Hematopoietic multipotent progenitor cell (in vitro differentiated cells): ENCODE data around the gene JARID2. TPM values are rescaled to one million over a fixed set of nuclear protein-coding genes. Genes with fewer than 3 reads are reported as not detected.

Experiments used
- DNase-seq, 3 donors: peaks; one replicate each; pipeline ENCODE4 v3.0.0-alpha.2; 2011 to 2015; ENCODE audit warnings: low read depth in 2 of 3, low spot score in 2 of 3
- total RNA-seq: library from RNA; depleted of rRNA; stranded (reverse); fragments of >200 nt; gene quantifications from one replicate; pipeline ENCODE4 v1.2.3, GENCODE V29; 2012

JARID2 gene
- total RNA-seq, 1 donor: 43.4 TPM

DNA sequence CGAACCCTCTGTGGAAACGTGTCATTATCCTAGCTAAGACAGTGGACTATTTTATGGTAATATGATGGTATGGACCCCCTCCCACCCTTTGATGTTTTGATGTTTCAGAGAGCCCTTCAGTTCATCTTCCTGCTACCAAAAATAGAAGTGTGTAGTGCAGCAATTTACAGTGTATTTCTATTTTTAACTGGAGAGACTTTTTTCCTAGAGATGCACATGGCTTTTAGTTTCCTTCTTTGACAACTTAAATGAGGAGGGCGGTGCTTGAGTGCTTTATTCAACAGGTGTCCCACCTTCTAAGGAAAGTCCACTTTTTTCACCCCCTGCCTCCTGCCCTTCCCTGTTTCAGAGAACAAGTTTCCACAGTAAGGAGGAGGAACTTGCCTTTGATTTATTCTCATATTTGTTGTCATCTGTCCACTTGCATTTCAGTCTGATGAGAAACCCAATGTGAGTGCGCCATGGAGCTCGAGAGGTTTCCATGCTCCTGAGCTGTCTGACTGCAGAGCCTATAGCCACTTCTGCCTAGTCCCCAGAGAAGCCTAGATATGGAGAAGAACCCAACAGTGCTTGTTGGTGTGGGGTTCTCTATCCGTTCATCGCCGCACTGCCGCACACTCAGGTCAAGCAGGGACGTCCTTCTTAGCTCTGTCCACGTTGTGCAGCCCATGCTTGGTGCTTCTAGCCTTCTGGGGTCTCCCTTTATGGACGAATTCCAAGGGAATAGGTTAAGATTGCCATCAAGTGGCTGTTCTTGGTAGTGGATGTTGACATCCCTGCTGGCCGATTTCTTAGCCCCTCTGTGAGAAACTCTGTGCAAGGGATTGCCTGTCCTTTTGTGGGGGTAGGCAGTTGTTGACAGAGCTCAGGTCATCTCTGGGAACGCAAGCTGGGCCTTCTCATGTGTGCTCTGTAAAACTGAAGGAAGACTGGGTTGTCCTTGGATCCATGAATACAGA, 144.2 kb downstream of the JARID2 start:
- DNase-seq: peak in 2 of 3 donors; percentile 53 to 77

DNA sequence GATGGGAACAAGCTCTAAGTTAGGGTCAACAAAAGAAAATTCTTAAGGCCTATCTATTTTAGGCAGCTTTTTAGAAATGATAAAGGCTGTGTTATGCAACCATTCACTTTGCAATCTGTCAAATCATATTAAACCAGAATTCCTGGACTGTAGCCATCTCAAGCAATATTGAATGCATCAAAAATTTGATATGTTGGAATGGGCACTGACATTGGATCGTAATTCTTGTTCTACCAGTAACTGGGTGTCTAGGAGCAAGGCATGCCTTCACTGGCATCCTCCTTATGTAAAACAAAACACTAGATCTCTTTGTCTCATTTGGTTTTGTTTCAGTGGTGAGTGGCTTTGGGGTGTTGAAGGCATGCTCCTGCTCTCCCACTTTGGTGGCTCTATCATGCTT, 145.6 kb downstream of the JARID2 start:
- no peak for DNase-seq

- DNase-seq: no peak
Observed at GRCh38 chr6:15392182-15392581, 146.3 kb downstream of the JARID2 start.

DNA sequence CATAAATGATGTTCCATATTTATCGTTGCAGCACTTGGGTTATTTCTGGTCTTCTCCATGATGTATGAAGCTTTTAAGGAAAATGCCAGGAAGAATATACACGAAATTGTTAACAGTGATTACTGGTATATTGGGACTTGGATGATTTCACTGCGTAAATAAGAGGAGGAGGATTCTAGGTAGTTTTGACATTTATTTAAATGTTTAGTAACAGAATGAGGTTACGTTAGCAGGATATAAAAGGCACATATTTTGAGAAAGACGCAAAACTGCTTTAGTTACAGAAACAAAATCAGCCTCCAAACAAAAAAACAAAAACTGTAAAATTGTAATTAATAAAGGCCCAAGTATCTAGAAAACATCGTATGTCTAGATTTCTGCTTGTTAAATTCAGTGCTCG, 147.7 kb downstream of the JARID2 start:
- no peak for DNase-seq

- DNase-seq: no peak
Observed at GRCh38 chr6:15395087-15395486, 149.2 kb downstream of the JARID2 start.

DNA sequence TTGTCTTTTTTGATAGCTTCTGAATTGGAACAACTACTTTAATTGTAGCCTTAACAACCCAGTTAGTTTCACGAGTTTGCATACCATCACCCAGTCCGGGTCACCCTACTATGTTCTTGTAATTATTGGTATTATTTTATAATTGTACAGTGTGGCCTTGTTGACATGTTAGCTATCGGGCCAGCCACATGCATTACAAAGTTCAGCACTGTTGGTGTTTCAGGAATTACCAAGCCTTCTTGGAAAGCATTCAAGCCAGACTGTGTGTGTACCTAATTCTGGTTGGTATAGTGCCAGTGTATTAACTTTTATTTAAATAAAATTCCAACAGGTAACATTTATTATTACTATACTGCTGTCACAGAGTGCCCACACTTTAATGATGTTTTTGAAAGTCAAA, 150.9 kb downstream of the JARID2 start:
- no peak for DNase-seq

DNA sequence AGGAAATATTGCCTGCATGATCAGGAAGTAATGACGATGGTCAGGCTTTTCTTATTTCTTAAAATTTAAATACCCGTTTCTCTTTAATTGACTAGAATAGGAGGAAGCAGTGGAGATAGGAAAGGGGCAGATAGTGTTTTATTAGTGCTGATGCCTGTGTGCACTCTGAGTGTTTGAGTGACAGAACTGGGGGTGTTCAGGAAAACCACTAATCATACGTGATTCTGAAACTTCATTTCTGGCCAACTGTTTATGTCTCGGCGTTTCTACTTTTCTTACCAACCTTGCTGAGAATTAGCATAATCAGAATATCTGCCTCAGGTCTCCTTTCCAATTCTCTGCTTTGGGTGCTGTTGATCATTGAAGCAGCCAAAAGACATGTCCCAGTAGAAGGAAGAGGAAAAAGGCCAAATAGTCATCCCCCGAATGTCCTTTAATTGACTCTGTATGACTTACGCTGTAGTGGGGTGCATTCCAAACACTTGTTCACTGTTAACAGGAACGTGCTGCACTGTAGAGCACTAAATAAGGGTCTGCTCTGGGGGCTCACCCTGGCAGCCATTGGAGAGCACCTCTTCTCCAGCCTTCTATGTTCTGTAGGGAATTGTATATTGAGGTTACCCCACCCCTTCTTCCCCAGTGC, 152.9 kb downstream of the JARID2 start:
- DNase-seq: peak in 1 of 3 donors; percentile 57

DNA sequence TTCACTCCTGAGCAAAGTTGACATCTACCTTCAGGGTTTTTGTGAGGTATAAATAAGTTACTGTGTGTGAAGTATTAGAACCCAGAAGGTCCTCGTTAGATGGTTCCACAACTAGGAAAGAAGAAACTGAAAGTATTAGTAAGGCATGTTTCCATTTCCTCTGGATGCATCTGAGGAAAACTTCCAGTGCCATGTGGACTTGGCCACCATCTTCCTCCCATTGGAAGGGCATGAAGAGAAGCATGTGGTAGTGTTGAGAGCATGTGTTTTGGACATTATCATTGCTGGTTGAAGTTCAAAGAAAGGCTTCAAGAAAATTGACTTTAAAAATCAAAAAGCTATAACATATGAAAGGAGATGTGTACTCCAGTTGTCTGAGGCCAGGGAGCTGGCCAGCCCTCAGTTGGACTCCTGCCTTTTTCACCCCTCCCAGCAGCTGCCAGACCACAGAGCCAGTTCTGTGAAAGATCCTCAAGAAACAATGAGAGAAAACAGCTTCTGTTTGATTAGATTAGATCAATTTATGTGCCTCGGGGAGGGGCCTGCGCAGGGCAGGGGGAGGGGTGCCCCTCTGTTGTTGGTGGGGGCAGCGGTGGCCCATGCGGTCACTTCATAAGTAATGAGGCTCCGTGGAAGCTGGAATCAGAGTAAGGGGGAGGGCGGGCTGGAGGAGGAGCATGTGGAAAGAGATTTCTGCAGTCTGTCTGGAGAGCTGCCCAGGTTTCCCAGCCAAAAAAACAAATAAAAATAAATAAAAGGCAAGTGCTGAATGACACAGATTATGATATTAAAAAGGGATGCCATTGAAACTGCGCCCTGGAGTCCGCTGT, 154.0 kb downstream of the JARID2 start:
- DNase-seq: peak in 1 of 3 donors; percentile 61

GRCh38 chr6:15400572-15401004, 154.7 kb downstream of the JARID2 start:
- DNase-seq: no peak

DNA sequence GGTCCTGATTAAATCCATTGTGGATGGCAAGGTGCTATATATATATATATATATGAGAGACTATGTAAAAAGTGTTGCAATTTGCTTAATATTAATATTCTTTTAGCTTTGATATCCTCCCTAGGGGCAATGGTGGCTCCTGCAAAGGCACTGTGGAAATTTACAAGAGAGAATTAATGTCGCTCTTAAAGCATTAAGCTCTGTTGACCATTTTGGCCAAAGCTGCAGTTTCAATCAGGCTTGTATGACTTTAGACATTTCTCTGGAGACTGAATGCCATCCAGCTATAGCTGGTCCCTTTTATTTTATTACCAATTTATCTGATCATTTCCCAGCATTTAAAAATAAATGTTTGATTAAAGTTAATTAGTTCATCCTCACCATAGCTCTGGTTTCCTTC, 155.3 kb downstream of the JARID2 start:
- DNase-seq: no peak

- no peak for DNase-seq
Observed at GRCh38 chr6:15401769-15402250, 155.9 kb downstream of the JARID2 start.

DNA sequence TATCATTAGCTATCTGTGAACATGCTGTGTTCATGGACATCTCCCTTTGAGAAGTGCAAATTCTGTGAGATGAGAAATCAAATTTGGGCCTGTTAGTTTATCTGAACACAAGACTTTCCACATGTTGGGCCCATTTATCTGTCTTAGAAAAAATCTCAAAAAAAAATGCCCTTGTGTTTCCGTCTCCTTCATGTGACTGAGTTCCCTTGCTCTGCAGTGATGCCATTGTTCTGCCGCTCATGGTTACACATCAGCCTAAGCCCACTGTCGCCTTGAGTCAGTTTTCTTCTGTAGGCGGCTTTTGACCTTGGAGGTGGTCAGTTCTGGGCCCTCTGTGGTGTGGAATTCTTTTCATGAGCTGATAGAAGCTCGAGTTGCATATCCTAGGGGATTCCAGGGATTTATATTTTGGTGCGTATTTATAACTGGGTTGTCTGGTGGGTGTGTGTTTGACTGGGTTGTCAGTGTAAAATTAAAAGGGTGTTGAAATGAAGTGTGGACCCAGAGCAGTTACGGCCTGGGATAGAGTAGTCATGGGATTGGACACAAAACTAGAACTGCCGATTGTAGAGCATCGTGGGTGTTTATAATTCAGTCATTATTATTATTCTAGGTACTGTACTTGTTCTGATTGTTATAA, 156.7 kb downstream of the JARID2 start:
- DNase-seq: no peak

DNA sequence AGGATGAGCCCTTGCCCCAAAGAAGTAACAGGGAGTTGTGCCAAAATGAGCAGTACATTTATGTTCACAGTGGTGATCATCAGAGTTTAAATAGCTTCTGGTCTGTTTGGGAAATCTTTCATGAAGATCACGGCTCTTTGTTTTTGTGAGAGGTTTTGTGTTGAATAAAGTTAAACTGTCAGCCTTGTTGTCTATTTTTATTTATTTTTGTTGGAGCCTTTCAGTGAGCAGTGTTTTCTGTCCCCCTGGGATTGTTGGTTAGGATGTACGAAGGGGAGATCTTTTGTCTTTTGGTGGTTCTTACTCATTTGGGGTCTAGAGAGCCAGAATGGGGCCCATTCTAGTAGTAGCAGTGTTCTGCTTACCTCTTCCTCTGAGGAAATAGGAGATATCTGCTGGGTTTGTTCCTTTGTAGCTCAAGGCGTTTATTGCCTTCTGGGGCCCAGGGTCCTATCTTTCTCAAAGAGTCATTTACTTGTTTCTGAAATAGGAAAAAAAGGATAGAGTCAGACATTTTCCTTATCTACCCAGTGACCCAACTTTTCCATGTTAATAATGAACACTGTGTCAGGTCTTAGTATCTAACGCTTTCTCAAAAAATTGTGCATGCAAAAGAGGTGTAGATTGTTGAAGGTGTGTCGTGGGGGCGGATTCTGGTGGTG, 157.4 kb downstream of the JARID2 start:
- DNase-seq: no peak

GRCh38 chr6:15404685-15404980, 158.8 kb downstream of the JARID2 start:
- DNase-seq: no peak

DNA sequence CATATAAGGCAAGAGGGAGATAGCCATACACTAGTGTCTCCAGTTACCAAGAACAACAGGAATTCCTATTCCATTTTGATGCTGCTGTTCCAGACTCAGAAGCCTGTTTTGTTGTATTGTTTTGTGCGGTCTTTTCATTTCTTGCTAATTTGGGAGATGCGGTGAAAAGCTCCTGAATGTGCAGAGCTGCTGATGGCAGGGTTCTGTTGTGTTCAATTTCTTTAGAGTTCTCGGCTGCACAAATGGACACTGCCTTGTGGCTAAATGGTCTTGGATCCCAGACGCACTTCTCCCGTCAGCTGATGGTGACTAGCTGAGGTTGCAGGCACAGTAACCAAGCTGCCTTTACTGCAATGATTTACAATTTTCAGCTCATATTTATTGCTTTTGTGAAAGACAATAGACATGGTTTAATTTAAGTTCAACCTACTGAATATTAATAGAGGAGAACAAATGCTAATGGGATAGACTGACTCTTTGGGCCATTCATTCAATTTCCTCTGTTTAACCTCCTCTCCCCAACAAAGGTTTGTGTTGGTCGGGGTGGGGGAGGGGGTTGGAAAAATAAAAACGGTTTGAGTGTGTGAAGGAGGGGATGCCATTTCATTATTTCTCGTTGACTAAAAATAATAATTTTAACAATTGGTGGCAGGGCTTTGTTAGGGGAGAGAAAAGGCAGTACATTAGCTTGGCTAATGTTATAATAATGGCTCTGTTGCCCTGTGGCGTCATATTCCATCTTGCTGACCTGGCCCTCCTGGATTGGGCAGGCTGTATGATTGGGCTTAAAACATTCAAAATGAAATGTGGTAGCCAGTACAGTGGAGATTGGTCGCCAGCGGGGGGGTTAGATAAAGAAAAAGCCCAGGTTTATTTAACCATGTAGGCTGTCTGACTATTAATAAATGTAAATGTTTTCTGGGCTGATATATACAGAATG, 159.5 kb downstream of the JARID2 start:
- no peak for DNase-seq

DNA sequence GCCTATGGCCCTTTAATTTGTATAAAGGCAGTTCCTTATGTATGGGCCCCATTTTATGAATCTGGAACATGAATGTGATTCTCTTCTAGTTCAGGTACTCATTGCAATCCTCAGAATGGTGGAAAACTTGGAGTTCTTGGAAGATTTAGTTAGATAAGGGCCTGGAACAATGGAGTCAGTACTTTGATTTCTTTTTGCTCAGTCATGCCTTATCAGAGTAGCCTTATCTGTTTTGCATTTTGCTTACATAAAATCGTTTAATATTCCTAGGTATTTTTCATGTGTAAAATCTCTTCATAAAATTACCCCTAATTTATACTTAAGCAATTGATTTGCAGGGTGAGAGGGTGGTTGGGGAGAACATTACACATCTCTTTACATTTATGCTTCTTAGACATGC, 160.6 kb downstream of the JARID2 start:
- DNase-seq: no peak

GRCh38 chr6:15408008-15408407, 162.1 kb downstream of the JARID2 start:
- no peak for DNase-seq

DNA sequence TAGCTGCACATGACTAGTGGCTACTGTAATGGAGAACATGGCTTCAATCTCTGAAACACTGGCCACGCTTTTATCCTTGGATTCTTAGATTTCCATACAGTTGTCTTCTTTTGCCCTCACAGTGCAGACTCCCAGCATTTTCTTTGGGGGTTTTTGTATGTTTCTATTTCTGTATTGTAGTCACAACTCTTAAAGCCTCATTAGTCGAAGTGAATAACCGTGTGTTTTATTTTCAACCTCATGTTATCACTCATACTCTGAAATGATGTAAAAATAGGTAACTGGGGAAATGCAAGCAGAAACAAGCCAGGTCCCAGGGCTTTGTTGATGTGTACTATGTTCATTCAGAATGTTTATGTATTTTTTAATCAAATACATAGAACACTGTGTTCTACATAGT, 162.9 kb downstream of the JARID2 start:
- DNase-seq: no peak
